Skeletal muscle satellite cell (primary cell): ENCODE measurements around the gene GAPVD1.
"Not testable (repeated sequence)": the region's sequence is repeated elsewhere in the genome, so short reads cannot be mapped to it uniquely, and the experiment has no call there.

Experiments
- H3K27me3 ChIP-seq: 2 replicates; pipeline ENCODE4 v1.7.0; 2013; ENCODE audit warnings: low read length; ENCODE audit not compliant: control insufficient read depth, insufficient read depth
- H3K36me3 ChIP-seq: 2 replicates; pipeline ENCODE4 v1.7.0; 2013; ENCODE audit warnings: mild to moderate bottlenecking, control low read depth, low read length; ENCODE audit not compliant: insufficient read depth
- H3K4me1 ChIP-seq: 2 replicates; pipeline ENCODE4 v1.7.0; 2013; ENCODE audit warnings: low read length; ENCODE audit not compliant: control insufficient read depth, insufficient read depth
- H3K4me2 ChIP-seq: 2 replicates; pipeline ENCODE4 v1.7.0; 2013; ENCODE audit warnings: mild to moderate bottlenecking, low read length
- H3K4me3 ChIP-seq: 2 replicates; pipeline ENCODE4 v1.7.0; 2013; ENCODE audit warnings: low read length
- H3K9ac ChIP-seq: 2 replicates; pipeline ENCODE4 v1.7.0; 2013; ENCODE audit warnings: mild to moderate bottlenecking, low read depth, low read length, moderate library complexity
- H3K9me3 ChIP-seq: replicated peaks from 2 replicates; pipeline ENCODE4 v1.7.0; 2013; ENCODE audit warnings: mild to moderate bottlenecking, control low read depth, low read length

Gene GAPVD1

DNA sequence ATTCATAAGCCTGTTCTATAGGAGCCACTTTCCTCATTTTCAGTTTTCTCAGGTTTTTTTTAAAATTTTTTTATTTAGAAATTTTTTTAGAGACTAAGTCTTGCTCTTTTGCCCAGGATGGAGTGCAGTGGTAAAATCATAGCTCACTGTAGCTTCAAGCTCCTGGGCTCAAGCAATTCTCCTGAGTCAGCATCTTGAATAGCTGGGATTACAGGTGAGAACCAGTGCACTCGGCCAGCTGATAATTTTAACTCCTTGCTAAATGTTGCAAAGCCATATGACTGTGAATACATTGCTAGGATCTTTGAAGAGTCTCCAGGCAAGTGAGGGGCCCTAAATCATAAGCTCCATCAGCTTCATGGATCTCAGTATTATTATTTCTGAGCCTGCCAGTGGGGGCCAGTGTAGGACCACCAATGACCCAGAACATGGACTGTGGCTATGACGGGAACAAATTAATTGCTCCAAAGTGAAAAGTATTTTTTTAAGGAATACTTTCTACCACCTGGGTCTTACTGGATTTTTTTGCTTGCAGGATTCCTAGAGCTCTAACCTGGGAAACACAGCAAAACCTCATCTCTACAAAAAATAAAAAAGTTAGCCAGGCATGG is 5.7 kb upstream of the GAPVD1 start:
- no peaks in the 10 kb centered on the region for H3K4me1 ChIP-seq
- no peaks in the 10 kb centered on the region for H3K36me3 ChIP-seq
- H3K27me3 ChIP-seq, result no peaks in the 10 kb centered on the region
- no peak overlapping the region for H3K9ac ChIP-seq
- no peaks in the 10 kb centered on the region for H3K9me3 ChIP-seq
- H3K4me3 ChIP-seq, result no peak overlapping the region
- no peak overlapping the region for H3K4me2 ChIP-seq

DNA sequence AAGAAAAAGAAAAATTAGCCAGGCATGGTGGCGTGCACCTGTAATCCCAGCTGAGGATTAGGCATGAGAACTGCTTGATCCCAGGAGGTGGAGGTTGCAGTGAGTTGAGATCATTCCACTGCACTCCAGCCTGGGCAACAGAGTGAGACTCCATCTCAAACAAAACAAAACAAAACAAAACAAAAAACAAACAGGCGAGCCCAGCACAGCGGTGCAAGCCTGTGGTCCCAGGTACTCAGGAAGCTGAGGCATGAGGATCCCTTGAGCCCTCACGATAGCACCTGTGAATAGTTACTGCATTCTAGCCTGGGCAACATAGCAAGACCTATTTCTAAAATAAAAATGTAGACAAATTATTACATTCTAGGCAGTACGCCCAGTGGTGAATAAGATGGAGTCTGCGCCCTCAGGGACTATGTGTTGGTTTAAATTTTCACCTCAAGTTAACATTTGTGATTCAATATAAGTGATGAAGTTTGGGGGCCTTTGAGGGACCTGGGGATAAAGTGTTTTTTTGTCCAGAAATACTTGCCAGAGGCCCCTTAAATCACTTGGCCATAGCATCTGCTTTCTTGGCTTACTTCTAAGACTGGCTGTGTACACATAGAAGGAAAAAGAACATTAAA is 3.4 kb upstream of the GAPVD1 start:
- Histone ChIP-seq H3K36me3 (no peaks in the 10 kb centered on the region), H3K4me3 (no peak overlapping the region), H3K9me3 (no peaks in the 10 kb centered on the region), H3K27me3 (no peaks in the 10 kb centered on the region), H3K9ac (no peak overlapping the region), H3K4me2 (no peak overlapping the region), H3K4me1 (peaks cover 9% of the 10 kb centered on the region)

DNA sequence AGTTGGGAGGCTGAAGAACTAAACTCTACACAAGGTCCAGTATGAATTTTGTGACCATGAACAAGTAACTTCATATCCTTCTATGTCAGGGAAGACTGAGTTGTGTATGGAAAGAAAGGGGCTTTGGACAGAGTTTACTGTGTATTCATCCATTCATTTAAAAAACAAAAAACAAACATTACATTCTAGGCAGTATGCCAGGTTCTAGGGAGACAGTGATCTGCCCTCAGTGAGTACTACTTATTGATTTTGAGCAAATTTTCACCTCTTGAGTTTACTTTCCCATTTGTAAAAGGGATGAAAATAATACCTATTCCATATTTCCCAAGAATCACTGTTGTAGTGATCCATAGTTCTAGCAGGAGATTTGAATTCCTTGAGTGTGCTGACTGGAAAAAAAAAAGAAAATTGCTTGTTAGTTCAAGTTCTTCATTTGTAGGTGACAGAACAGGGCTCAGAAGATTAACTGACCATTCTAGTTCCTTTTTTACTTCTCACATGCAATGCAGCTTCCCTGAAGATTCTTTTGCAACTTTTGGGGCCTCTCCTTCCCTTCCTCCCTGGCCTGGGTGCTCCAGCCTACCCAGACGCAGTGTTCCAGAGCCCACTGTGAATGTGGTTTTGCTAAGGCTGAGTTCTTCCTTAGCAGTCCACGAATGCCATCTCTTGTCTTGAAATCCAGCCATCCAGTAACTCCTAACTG is 2.6 kb upstream of the GAPVD1 start:
- Histone ChIP-seq H3K4me3 (no peak overlapping the region), H3K36me3 (no peaks in the 10 kb centered on the region), H3K9me3 (no peaks in the 10 kb centered on the region), H3K27me3 (no peaks in the 10 kb centered on the region), H3K4me2 (no peak overlapping the region), H3K4me1 (peaks cover 11% of the 10 kb centered on the region), H3K9ac (no peak overlapping the region)

DNA sequence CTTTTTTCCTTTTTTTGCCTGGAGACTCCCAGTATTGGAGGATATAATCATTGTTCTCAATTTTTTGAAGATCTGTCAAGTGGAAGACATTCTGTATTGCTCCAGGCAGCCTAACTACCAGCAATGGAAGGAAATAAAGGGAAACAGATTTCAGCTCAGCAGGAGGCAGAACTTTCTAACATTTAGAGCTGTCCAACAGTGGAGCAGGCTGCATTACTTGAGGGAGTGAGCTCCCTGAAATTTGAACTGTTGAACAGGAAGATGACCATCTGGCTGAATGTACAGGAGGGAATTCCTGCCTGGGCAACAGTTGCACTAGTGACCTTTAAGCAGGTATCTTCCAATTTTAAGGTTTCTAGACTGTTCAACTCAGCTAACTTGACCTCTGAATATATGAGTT is 1.1 kb upstream of the GAPVD1 start:
- Histone ChIP-seq H3K4me3 (no peak overlapping the region), H3K27me3 (no peaks in the 10 kb centered on the region), H3K9ac (no peak overlapping the region), H3K4me1 (peaks cover 11% of the 10 kb centered on the region), H3K36me3 (no peaks in the 10 kb centered on the region), H3K9me3 (no peaks in the 10 kb centered on the region), H3K4me2 (no peak overlapping the region)

DNA sequence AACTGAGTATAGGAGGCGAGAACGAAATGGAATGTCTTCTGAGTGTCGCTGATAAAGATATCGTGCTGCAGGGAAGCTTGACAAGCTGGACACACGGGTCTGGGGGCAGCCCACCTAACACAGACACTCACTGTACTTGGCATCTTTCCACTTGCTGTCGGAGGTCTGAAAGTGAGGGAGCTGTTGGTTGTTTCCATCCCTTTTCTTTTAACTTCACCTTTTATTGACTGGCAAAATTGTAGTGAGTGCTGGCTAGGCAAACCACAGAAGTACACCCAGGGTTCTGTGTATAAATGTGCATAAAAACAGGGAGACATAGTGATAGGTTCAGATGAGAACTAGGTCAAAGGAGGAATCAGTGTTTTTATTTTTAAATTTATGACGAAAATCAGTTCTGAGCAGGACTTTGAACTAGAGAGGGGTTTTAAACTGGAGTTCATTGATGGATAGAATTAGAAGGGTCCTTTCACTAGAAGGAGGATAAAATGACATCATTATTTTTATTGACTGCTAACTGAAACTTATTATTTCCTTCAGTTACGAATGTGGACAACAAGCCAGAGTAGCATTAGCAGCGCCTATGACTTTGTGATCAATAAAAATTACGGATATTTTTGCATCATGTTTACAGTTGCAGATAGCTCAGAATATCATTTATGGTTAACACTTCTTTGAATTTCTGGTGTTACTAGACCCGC is 817 bp downstream of the GAPVD1 start:
- Histone ChIP-seq H3K4me1 (peaks cover 11% of the 10 kb centered on the region), H3K36me3 (peaks cover 3% of the 10 kb centered on the region), H3K4me2 (peak overlapping the region; percentile 84), H3K4me3 (peak overlapping the region; percentile 95), H3K27me3 (no peaks in the 10 kb centered on the region), H3K9ac (peak overlapping the region; percentile 95), H3K9me3 (no peaks in the 10 kb centered on the region)

DNA sequence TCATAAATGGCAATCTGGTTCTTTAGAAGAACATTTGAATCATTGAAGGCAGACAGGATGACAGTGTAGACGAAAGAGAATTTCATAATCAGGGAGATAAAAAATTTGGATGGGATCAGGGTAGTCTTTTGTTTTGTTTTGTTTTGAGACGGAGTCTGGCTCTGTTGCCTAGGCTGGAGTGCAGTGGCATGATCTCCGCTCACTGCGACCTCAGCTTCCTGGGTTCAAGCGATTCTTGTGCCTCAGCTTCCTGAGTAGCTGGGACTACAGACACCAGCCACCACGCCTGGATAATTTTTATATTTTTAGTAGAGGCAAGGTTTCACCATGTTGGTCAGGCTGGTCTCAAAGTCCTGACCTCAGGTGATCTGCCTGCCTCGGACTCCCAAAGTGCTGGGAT is 2.4 kb downstream of the GAPVD1 start:
- H3K4me1 ChIP-seq, result peaks cover 11% of the 10 kb centered on the region
- H3K4me2 ChIP-seq, result peak overlapping the region; percentile 22

DNA sequence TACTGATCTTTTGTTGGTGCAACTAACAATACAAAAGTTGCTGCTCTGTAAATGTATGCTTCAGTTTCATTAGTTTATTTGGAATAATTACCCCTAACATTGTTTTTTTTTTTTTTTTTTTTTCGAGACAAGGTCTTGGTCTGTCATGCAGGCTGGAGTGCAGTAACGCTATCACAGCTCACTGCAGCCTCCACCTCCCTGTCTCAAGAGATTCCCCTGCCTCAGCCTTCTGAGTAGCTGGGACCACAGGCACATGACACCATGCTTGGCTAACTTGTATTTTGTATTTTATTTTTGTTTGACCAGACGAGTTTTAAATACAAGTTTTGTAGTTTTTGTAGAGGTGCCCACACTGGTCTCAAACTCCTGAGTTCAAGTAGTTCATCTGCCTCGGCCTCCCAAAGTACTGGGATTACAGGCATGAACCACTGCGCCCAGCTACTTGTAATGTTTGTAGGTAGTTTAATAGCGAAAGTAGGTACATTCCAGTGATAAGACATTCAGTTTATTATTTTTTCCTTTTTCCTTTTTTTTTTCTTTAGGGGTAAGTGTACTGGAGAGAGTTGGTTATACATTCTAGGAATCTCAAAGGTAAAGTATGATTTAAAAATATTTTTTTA is 6.9 kb downstream of the GAPVD1 start:
- no peak overlapping the region for H3K9ac ChIP-seq
- H3K4me3 ChIP-seq, result no peak overlapping the region
- H3K9me3 ChIP-seq, result no peaks in the 10 kb centered on the region
- H3K36me3 ChIP-seq, result peaks cover 3% of the 10 kb centered on the region
- H3K4me1 ChIP-seq, result peaks cover 1% of the 10 kb centered on the region
- no peak overlapping the region for H3K4me2 ChIP-seq
- no peaks in the 10 kb centered on the region for H3K27me3 ChIP-seq

More for the DNA sequence above, 2.4 kb downstream of the GAPVD1 start:
- H3K27me3 ChIP-seq, H3K4me3 ChIP-seq, H3K9me3 ChIP-seq, H3K9ac ChIP-seq, H3K36me3 ChIP-seq: not testable (repeated sequence)

DNA sequence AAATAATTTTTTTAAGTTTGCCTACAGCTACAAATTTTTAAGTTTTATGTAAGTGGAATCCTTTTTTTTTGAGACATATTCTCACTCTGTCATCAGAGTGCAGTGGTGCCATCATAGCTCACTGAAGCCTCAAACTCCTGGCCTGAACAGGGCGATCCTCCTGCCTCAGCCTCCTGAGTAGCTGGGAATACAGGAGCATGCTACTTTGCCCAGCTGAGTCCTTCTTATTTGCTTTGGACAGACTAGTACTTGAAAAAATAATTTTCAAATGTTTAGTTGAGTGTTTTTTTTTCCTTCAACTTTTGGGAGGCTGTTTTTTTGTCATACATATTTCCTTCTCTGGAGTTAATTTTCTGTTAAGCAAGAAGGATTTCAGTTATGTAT is 7.4 kb downstream of the GAPVD1 start:
- Histone ChIP-seq H3K27me3 (no peaks in the 10 kb centered on the region), H3K4me2 (no peak overlapping the region), H3K4me3 (no peak overlapping the region), H3K9ac (no peak overlapping the region), H3K36me3 (peaks cover 3% of the 10 kb centered on the region), H3K9me3 (no peaks in the 10 kb centered on the region), H3K4me1 (no peaks in the 10 kb centered on the region)

DNA sequence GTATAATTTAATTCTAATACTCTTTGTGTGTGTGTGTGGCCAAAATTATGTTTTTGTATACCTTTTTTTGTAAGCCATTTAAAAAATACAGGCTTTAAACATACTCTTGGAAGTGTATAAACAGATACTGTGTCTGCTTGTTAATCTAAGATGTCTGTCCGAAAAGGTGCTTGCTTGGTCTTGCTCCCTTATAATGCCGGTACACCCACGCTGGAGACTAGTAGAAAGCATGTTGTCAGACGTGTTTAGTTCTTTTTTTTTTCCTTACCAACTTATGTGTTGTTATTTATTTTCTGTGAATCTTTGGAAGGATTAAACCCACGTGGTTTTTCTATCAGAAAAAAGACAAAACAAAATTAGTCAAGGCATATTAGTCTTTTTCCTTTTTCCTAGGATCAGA is 9.5 kb downstream of the GAPVD1 start:
- Histone ChIP-seq H3K4me2 (no peak overlapping the region), H3K9me3 (no peaks in the 10 kb centered on the region), H3K9ac (no peak overlapping the region), H3K27me3 (no peaks in the 10 kb centered on the region), H3K36me3 (peaks cover 3% of the 10 kb centered on the region), H3K4me3 (no peak overlapping the region), H3K4me1 (no peaks in the 10 kb centered on the region)

DNA sequence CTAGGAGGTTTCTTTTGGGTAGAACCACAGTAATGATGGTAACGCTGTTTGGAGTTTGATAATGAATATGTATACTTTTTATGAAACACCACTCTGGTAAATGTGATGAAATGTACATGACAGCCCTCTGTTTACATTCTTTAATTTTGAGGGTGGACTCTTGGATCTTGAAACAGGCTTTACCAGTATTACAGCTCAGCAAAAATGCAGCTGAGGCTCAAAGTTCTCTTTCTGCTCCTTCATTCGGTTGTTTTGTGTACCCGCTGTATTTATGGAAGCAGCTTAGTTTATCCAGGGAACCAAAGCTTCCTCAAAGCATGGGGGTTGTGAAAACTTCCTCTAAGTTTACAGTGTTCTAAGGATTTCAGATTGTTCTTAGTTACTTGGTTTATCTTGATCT is 11.1 kb downstream of the GAPVD1 start:
- H3K36me3 ChIP-seq, result no peaks in the 10 kb centered on the region
- H3K4me2 ChIP-seq, result no peak overlapping the region
- H3K27me3 ChIP-seq, result no peaks in the 10 kb centered on the region
- H3K9me3 ChIP-seq, result no peaks in the 10 kb centered on the region
- H3K4me3 ChIP-seq, result no peak overlapping the region
- no peak overlapping the region for H3K9ac ChIP-seq
- no peaks in the 10 kb centered on the region for H3K4me1 ChIP-seq

DNA sequence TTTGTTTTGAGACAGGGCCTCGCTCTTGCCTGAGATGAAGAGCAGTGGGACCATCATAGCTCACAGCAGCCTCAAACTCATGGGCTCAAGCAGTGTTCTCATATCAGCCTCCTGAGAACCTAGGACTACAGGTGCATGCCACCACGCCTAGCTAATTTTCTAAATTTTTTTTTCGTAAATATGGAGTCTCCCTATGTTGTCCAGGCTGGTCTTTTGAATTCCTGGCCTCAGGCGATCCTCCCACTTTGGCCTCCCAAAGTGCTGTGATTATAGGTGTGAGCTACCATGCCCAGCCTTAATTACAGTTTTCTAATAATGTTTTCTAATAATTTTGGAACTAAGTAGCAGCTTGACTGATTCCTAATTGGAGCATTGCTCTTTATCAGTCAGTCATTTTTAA is 15.1 kb downstream of the GAPVD1 start:
- Histone ChIP-seq H3K36me3 (peaks cover 4% of the 10 kb centered on the region), H3K27me3 (no peaks in the 10 kb centered on the region), H3K4me3 (no peak overlapping the region), H3K4me1 (peaks cover 3% of the 10 kb centered on the region), H3K9ac (no peak overlapping the region), H3K4me2 (no peak overlapping the region), H3K9me3 (no peaks in the 10 kb centered on the region)
